H9 (cell line): Measurements from ENCODE around the gene F11. TPM values are rescaled to one million over a fixed set of nuclear protein-coding genes. Genes with fewer than 3 reads are reported as not detected.

Experiments
- DNase-seq: peaks from one replicate; pipeline ENCODE4 v3.0.0-alpha.2; 2017
- H2AFZ ChIP-seq: one replicate; pipeline ENCODE4 v1.6.1; 2013; ENCODE audit warnings: mild to moderate bottlenecking, low read length, control low read depth, moderate library complexity
- H2AK5ac ChIP-seq: 2 replicates; pipeline ENCODE4 v1.6.1; 2013; ENCODE audit warnings: low read length, control low read depth, mixed read lengths; ENCODE audit not compliant: insufficient read length
- H2BK120ac ChIP-seq: one replicate; pipeline ENCODE4 v1.6.1; 2013; ENCODE audit warnings: low read depth, mild to moderate bottlenecking, low read length, control low read depth, inconsistent platforms; ENCODE audit not compliant: poor library complexity, severe bottlenecking
- H2BK12ac ChIP-seq: 2 replicates; pipeline ENCODE4 v1.6.1; 2013; ENCODE audit warnings: low read length, control low read depth, mixed read lengths, low read depth; ENCODE audit not compliant: insufficient read length
- H2BK15ac ChIP-seq: 2 replicates; pipeline ENCODE4 v1.6.1; 2013; ENCODE audit warnings: low read depth, low read length, control low read depth
- H2BK20ac ChIP-seq: one replicate; pipeline ENCODE4 v1.6.1; 2013; ENCODE audit warnings: low read depth, mild to moderate bottlenecking, low read length, control low read depth, inconsistent platforms; ENCODE audit not compliant: poor library complexity, severe bottlenecking
- H2BK5ac ChIP-seq: 2 replicates; pipeline ENCODE4 v1.6.1; 2013; ENCODE audit warnings: low read length, control low read depth, mixed read lengths; ENCODE audit not compliant: insufficient read length
- H3K14ac ChIP-seq: 2 replicates; pipeline ENCODE4 v1.6.1; 2013; ENCODE audit warnings: low read length, control low read depth; ENCODE audit not compliant: insufficient read depth
- H3K18ac ChIP-seq: 2 replicates; pipeline ENCODE4 v1.6.1; 2013; ENCODE audit warnings: low read depth, mild to moderate bottlenecking, mixed read lengths, low read length, control low read depth; ENCODE audit not compliant: insufficient read length
- H3K23ac ChIP-seq: 2 replicates; pipeline ENCODE4 v1.6.1; 2013; ENCODE audit warnings: low read length, control low read depth, mixed read lengths, low read depth; ENCODE audit not compliant: insufficient read length
- H3K23me2 ChIP-seq: 2 replicates; pipeline ENCODE4 v1.6.1; 2013; ENCODE audit warnings: low read depth, mild to moderate bottlenecking, mixed read lengths, low read length, control low read depth; ENCODE audit not compliant: insufficient read length, poor library complexity, severe bottlenecking
- H3K27ac ChIP-seq: 2 replicates; pipeline ENCODE4 v1.5.1; 2013; ENCODE audit warnings: low read length, control low read depth, mixed read lengths, low read depth; ENCODE audit not compliant: insufficient read length
- H3K27me3 ChIP-seq: 2 replicates; pipeline ENCODE4 v1.6.1; 2013; ENCODE audit warnings: low read length, control low read depth, inconsistent platforms; ENCODE audit not compliant: insufficient read depth
- H3K4ac ChIP-seq: 2 replicates; pipeline ENCODE4 v1.6.1; 2013; ENCODE audit warnings: low read depth, mild to moderate bottlenecking, control low read depth, inconsistent platforms, low read length, moderate library complexity
- H3K4me1 ChIP-seq: 2 replicates; pipeline ENCODE4 v1.6.1; 2013; ENCODE audit warnings: low read length, control low read depth, inconsistent platforms; ENCODE audit not compliant: insufficient read depth
- H3K4me2 ChIP-seq: 2 replicates; pipeline ENCODE4 v1.6.1; 2013; ENCODE audit warnings: low read length, control low read depth, mixed read lengths; ENCODE audit not compliant: insufficient read length, insufficient read depth
- H3K56ac ChIP-seq: 2 replicates; pipeline ENCODE4 v1.6.1; 2013; ENCODE audit warnings: low read depth, mild to moderate bottlenecking, mixed read lengths, low read length, control low read depth; ENCODE audit not compliant: insufficient read length
- H3K79me1 ChIP-seq: 2 replicates; pipeline ENCODE4 v1.6.1; 2013; ENCODE audit warnings: low read depth, mild to moderate bottlenecking, moderate library complexity, low read length, control low read depth, inconsistent platforms; ENCODE audit not compliant: insufficient read depth, poor library complexity, severe bottlenecking
- H3K79me2 ChIP-seq: 2 replicates; pipeline ENCODE4 v1.6.1; 2013; ENCODE audit warnings: low read length, control low read depth, inconsistent platforms; ENCODE audit not compliant: insufficient read depth
- H3K9ac ChIP-seq: 2 replicates; pipeline ENCODE4 v1.6.1; 2013; ENCODE audit warnings: low read length, control low read depth, mixed read lengths; ENCODE audit not compliant: insufficient read length; ENCODE audit errors: extremely low read depth
- H3K9me3 ChIP-seq: one replicate; pipeline ENCODE4 v1.6.1; 2013; ENCODE audit warnings: low read depth, low read length, inconsistent platforms; ENCODE audit not compliant: control insufficient read depth
- H3T11ph ChIP-seq: one replicate; pipeline ENCODE4 v1.6.1; 2013; ENCODE audit warnings: mild to moderate bottlenecking, low read length, control low read depth, inconsistent platforms
- H4K20me1 ChIP-seq: one replicate; pipeline ENCODE4 v1.6.1; 2013; ENCODE audit not compliant: control insufficient read depth, insufficient read length, insufficient read depth
- H4K5ac ChIP-seq: 2 replicates; pipeline ENCODE4 v1.6.1; 2013; ENCODE audit warnings: low read depth, mild to moderate bottlenecking, mixed read lengths, low read length, control low read depth; ENCODE audit not compliant: insufficient read length
- H4K8ac ChIP-seq: replicated peaks from 2 replicates; pipeline ENCODE4 v1.6.1; 2013; ENCODE audit warnings: low read length, control low read depth, mixed read lengths, low read depth; ENCODE audit not compliant: insufficient read length
- H4K91ac ChIP-seq: 2 replicates; pipeline ENCODE4 v1.6.1; 2013; ENCODE audit warnings: low read depth, mild to moderate bottlenecking, moderate library complexity, mixed read lengths, low read length, control low read depth; ENCODE audit not compliant: insufficient read length
- H3K27ac Mint-ChIP-seq, 3 experiments: 2 replicates in 2 of 3; 3 replicates in 1 of 3; pipeline ENCODE4 v1.8.0; 2020 to 2021; ENCODE audit warnings: mixed read lengths in 3 of 3, mild to moderate bottlenecking in 1 of 3, moderate library complexity in 1 of 3
- H3K27me3 Mint-ChIP-seq: 2 replicates; pipeline ENCODE4 v1.8.0; 2021; ENCODE audit warnings: low read depth, mild to moderate bottlenecking, moderate library complexity, mixed read lengths
- H3K36me3 Mint-ChIP-seq, 3 experiments: 2 replicates in 2 of 3; 3 replicates in 1 of 3; pipeline ENCODE4 v1.8.0; 2020 to 2021; ENCODE audit warnings: low read depth in 3 of 3, mixed read lengths in 3 of 3; ENCODE audit not compliant: insufficient read depth in 1 of 3
- H3K4me1 Mint-ChIP-seq, 2 experiments: 2 replicates each; pipeline ENCODE4 v1.8.0; 2020; ENCODE audit warnings: mixed read lengths in 2 of 2
- H3K4me3 Mint-ChIP-seq, 2 experiments: 2 replicates in 1 of 2; 3 replicates in 1 of 2; pipeline ENCODE4 v1.8.0; 2020 to 2021; ENCODE audit warnings: mild to moderate bottlenecking in 2 of 2, mixed read lengths in 2 of 2, moderate library complexity in 1 of 2
- H3K9me3 Mint-ChIP-seq, 2 experiments: 2 replicates in 1 of 2; 3 replicates in 1 of 2; pipeline ENCODE4 v1.8.0; 2020; ENCODE audit warnings: mild to moderate bottlenecking in 2 of 2, mixed read lengths in 2 of 2, moderate library complexity in 1 of 2
- CTCF ChIP-seq: fragments of 200-600 bp; sonication (generic); conservative IDR thresholded peaks from 3 replicates; pipeline ENCODE4 v1.8.0; 2021; ENCODE audit warnings: antibody characterized with exemption, mild to moderate bottlenecking
- WGBS: extraction: QIAGEN DNeasy Blood & Tissue Kit; methylation state at CpG from one replicate; pipeline ENCODE4 v1.1.7; 2013; ENCODE audit warnings: missing lambda C conversion rate, low lambda C conversion rate, mixed read lengths; ENCODE audit not compliant: insufficient read length; ENCODE audit errors: extremely low coverage; 5-methylcytosine and 5-hydroxymethylcytosine counted together
- total RNA-seq: library from RNA; stranded (reverse); gene quantifications from 2 replicates; pipeline ENCODE4 v1.2.1, GENCODE V29; 2021

Gene F11
- total RNA-seq, 1 experiment from 2014 or later = 0.50 TPM

GRCh38 chr4:186243331-186243730 is 22.7 kb upstream of the F11 start:
- Mint-ChIP-seq H3K4me3 (no peak overlapping the region), H3K4me1 (peaks cover 9 to 14% of the 10 kb centered on the region in 2 experiments), H3K36me3 (peaks cover 0 to 4% (median 2%) of the 10 kb centered on the region in 3 experiments; a peak in 4 of 7 replicates), H3K27ac (no peak overlapping the region), H3K9me3 (peaks cover 2 to 3% of the 10 kb centered on the region in 2 experiments), H3K27me3 (no peaks in the 10 kb centered on the region; the same call in 1 of the 2 replicates)
- H3K27ac ChIP-seq = peak overlapping the region; percentile 67
- H2BK20ac ChIP-seq = no peak overlapping the region
- no peak overlapping the region for H3K4ac ChIP-seq
- no peak for DNase-seq
- H3K79me1 ChIP-seq = no peaks in the 10 kb centered on the region
- no peak overlapping the region for H4K8ac ChIP-seq
- H2BK120ac ChIP-seq = no peak overlapping the region
- no peak overlapping the region for H3K18ac ChIP-seq
- no peaks in the 10 kb centered on the region for H3K27me3 ChIP-seq
- H4K5ac ChIP-seq = no peak overlapping the region
- no peaks in the 10 kb centered on the region for H3K9me3 ChIP-seq
- WGBS = no CpG with 5 or more reads among the region's 2 CpGs
- peak overlapping the region; percentile 59 for H3K4me2 ChIP-seq
- no peak for TF ChIP-seq CTCF
- peaks cover 2% of the 10 kb centered on the region for H3K4me1 ChIP-seq
- peak overlapping the region; percentile 58 for H3K9ac ChIP-seq
- peaks cover 2% of the 10 kb centered on the region for H4K20me1 ChIP-seq
- H3K14ac ChIP-seq = no peak overlapping the region
- no peak overlapping the region for H2BK15ac ChIP-seq
- H2BK5ac ChIP-seq = no peak overlapping the region
- H3K23ac ChIP-seq = no peak overlapping the region
- no peak overlapping the region for H2AK5ac ChIP-seq
- H4K91ac ChIP-seq = no peak overlapping the region
- H3K23me2 ChIP-seq = peaks cover 3% of the 10 kb centered on the region
- H3K56ac ChIP-seq = no peak overlapping the region
- H2BK12ac ChIP-seq = no peak overlapping the region
- no peak overlapping the region for H2AFZ ChIP-seq
- peaks cover 18% of the 10 kb centered on the region; the same call in 1 of the 2 replicates for H3K79me2 ChIP-seq
- no peak overlapping the region for H3T11ph ChIP-seq
